HFF-Myc (cell line): ENCODE measurements around the gene DNLZ.

Experiments used
- DNase-seq: peaks from one replicate; pipeline ENCODE4 v3.0.0-alpha.2; 2011; ENCODE audit warnings: low read depth; ENCODE audit errors: extremely low read depth
- H3K4me3 ChIP-seq: replicated peaks from 2 replicates; pipeline ENCODE4 v1.5.1; 2011; ENCODE audit warnings: low read depth, mild to moderate bottlenecking, control low read depth, low read length
- TF ChIP-seq, protein P1 (sequence below): IDR thresholded peaks from 2 replicates; pipeline ENCODE4 v1.5.1; 2012; ENCODE audit warnings: mild to moderate bottlenecking, low read depth, low read length, control low read depth; ENCODE audit errors: missing control alignments

The DNLZ gene

DNA sequence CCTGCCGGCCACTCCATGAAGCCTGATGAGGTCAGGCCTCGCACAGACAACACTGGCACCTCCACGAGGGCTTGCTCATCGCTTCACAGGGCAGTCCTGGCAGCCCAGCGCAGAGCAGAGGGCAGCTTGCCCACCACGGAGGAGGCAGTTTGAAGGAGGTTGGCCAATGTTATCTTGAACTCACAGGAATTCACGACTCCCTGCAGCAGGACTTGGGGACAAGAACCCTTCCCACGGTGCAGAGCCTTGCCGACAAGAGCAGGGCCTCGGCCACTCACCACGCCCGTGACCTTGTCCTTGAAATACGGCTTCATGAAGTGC lies 31.4 kb upstream of the DNLZ start:
- H3K4me3 ChIP-seq, result no peak overlapping the region

DNA sequence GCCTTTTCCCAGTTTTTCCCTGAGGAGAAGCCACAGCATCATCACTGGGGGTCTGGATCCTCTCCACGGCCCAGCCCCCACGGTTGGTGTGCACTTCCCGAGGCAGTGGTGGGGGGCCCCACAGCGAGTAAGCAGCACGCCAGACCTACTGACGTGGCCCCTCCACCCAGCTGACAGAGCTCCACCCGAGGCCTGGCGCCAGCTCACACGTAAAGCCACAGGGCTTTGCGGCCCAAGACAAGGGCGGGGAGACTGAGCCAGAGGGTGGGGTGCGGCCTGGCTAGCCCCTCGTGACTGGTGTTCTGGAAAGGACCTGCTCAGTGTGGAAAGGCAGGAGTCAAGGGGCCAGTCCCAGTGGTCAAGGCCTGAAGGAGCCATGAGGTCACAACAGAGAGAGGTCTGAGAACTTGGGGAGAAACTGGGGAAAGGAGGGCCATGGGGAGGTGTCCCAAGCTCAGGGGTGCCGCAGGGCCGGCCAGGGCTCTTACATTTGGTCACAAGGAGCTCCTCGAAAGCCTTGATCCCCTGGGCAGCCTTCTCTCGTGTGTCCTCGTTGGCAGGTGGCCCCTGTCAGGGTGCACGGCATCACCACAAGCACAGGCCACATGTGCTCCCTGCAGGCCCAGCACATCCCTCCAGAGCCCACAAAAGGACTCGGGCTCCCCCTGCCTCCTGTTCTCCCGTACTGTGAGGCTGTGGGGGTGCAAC lies 30.9 kb upstream of the DNLZ start:
- TF ChIP-seq, protein P1, sequence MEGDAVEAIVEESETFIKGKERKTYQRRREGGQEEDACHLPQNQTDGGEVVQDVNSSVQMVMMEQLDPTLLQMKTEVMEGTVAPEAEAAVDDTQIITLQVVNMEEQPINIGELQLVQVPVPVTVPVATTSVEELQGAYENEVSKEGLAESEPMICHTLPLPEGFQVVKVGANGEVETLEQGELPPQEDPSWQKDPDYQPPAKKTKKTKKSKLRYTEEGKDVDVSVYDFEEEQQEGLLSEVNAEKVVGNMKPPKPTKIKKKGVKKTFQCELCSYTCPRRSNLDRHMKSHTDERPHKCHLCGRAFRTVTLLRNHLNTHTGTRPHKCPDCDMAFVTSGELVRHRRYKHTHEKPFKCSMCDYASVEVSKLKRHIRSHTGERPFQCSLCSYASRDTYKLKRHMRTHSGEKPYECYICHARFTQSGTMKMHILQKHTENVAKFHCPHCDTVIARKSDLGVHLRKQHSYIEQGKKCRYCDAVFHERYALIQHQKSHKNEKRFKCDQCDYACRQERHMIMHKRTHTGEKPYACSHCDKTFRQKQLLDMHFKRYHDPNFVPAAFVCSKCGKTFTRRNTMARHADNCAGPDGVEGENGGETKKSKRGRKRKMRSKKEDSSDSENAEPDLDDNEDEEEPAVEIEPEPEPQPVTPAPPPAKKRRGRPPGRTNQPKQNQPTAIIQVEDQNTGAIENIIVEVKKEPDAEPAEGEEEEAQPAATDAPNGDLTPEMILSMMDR, result no peak
- H3K4me3 ChIP-seq, result no peak overlapping the region
- no peak for DNase-seq

More for the DNA sequence above, 31.4 kb upstream of the DNLZ start:
- TF ChIP-seq, protein P1, result no peak
- DNase-seq, result no peak

DNA sequence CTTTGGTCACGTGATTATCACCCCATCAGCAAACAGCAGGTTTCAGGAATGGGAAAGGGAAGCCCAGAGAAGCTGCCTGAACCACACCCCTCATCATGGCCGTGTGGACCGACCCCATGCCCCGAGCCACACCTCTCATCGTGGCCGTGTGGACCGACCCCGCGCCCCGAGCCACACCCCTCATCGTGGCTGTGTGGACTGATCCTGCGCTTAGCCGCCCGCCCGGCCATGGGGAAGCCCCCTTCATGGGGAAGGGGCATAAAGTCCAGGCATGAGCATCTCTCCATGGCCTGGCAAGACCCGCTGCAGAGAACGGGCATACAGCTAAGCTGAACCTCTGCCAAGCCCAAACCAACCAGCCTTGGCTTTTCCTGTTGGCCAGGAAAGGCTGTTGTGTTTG lies 30.0 kb upstream of the DNLZ start:
- no peak overlapping the region for H3K4me3 ChIP-seq
- no peak for DNase-seq
- TF ChIP-seq, protein P1, result no peak

DNA sequence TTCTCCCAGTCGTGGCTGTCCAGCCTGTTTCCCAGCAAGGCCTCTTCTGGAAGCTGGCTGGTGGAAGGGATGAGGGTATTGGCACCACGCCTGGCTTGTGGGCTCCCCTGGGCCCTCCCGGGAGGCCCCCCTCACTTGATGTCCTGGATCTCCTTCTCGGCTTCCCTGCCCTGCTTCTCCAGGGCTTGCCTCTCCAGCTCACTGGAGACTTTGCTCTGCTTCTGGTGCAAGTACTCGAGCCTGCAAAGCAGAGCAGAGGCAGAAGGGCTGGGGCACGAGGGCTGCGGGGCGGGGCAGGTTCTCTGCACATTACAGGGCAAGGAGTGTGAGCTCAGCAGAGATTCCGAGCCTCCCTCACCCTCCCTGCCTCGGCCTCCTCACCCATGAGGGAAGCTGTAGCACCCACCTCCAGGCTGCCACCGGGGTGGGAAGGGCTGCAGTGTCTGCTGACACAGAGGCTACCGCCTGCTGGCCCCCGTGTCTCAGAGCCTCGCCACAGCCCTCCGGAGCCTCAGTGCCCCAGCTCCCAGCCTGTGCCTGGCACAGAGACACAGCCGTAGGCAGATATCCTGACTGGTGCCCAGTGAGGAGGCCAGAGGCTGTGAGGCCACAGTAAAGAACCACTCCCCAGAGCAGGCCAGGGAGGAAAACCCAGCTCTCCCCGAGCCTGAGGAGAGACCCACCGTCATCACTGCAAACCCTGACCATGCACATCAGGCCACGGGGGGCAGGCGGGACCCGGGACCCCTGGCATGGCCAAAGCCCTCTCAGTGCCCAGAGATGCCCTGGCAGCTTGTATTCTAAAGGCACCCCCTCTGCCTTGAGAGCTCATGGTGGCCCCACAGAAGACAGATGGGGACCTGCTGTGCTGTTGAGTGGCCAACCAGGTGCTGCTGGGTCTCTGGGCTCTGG lies 29.2 kb upstream of the DNLZ start:
- no peak overlapping the region for H3K4me3 ChIP-seq
- DNase-seq, result no peak
- TF ChIP-seq, protein P1, result no peak

DNA sequence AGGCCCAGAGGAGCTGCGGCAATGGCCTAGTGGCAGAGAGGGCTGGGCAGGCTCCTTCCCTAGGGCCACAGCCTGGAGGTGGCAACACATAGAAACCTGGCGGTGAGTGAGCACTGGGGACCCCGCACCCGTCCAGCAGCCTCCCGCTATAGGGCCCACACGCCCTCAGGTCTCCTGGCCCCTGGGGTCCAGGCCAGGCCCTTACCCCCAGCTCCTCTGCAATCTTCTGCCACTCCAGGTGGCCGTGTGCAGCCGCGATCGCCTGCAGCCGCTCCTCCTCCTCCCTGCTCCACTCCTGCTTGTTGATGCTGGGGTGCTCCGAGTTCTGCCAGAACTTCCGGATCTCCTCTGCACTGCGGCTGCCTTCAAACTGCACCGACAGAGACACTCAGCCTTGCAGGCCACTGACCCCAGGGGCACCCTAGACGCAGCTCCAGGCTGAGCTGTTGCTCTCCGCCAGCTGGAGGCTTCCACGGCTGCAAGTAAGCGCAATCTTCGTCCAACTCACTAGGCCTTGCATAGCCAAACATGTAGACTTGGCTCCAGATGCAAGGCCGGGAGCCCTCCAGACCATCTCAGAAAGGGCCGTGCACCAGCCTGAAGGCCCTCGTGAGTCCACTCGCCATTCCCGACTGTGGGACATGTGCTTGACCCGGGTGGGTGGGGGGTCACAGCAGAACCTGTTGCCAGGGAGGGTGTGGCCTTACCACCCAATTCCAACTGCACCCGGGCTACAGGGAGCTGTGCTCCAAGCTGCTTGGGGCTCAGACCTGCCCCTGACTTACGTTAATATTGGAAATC lies 28.4 kb upstream of the DNLZ start:
- no peak overlapping the region for H3K4me3 ChIP-seq
- TF ChIP-seq, protein P1, result no peak
- DNase-seq, result no peak

DNA sequence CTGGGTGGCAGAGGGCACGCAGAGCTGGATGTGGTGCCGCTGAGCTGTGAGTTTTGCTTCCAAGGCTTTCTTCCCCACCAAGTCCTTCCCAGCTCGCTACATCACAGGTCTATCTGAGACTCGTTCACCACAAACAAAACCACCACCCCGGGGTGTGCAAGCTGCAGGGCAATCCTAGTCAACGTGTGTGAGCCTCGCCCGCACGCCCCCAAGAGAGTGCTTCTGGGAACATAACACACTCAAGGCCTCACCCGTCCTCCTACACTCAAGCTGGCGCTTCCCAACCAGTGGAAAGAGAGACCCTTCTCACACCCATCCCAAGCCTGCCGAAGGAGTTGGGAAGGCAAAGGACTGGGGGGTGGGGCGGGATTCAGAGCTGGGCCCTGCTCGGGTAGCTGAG lies 25.9 kb upstream of the DNLZ start:
- TF ChIP-seq, protein P1, result no peak
- no peak for DNase-seq
- H3K4me3 ChIP-seq, result no peak overlapping the region
